OCI-LY3 (cell line): ENCODE results near the gene MAN1A2.

Experiments used
- EZH2phosphoT487 ChIP-seq: fragments of 200-600 bp; shearing (Covaris generic); IDR thresholded peaks from 2 replicates; pipeline ENCODE4 v1.6.1; 2018; ENCODE audit warnings: antibody characterized with exemption, mixed run types, low read depth
- TF ChIP-seq, protein P1 (sequence below): fragments of 200-600, 300-600 bp; sonication (generic); IDR thresholded peaks from 2 replicates; pipeline ENCODE4 v1.5.1; 2014; ENCODE audit warnings: antibody characterized with exemption, low read length, low read depth

- TF ChIP-seq, protein P1, sequence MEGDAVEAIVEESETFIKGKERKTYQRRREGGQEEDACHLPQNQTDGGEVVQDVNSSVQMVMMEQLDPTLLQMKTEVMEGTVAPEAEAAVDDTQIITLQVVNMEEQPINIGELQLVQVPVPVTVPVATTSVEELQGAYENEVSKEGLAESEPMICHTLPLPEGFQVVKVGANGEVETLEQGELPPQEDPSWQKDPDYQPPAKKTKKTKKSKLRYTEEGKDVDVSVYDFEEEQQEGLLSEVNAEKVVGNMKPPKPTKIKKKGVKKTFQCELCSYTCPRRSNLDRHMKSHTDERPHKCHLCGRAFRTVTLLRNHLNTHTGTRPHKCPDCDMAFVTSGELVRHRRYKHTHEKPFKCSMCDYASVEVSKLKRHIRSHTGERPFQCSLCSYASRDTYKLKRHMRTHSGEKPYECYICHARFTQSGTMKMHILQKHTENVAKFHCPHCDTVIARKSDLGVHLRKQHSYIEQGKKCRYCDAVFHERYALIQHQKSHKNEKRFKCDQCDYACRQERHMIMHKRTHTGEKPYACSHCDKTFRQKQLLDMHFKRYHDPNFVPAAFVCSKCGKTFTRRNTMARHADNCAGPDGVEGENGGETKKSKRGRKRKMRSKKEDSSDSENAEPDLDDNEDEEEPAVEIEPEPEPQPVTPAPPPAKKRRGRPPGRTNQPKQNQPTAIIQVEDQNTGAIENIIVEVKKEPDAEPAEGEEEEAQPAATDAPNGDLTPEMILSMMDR = no peak
- TF ChIP-seq EZH2phosphoT487 = no peak
These were observed 188.6 kb downstream of the MAN1A2 start for GRCh38 chr1:117555806-117556205.
